IMR-90 (cell line): ENCODE results near the gene SYNM. TPM values are rescaled to one million over a fixed set of nuclear protein-coding genes. Genes with fewer than 3 reads are reported as not detected.

Source experiments
- ATAC-seq: fragments of 200-7000 bp; cut with Tn5 transposase; 2 replicates; pipeline ENCODE4 v1.9.1; 2020; ENCODE audit warnings: low read depth, mild to moderate bottlenecking, moderate library complexity
- BruUV-seq: library from RNA; stranded (reverse); fragments of 400-500 nt; replicated peaks from 2 replicates; lab custom pipeline; 2021; lab: Mats Ljungman, UMichigan
- CTCF ChIA-PET: fragments of 300-600 bp; formaldehyde crosslinking; extraction: SDS; loops from one replicate; lab custom pipeline; 2021; ENCODE audit warnings: antibody characterized with exemption; lab: Yijun Ruan, JAX
- POLR2A ChIA-PET: fragments of 300-600 bp; sonication (Branson Sonifier 250); formaldehyde crosslinking; loops from one replicate; lab custom pipeline; 2022; ENCODE audit warnings: antibody characterized with exemption; ENCODE audit not compliant: unreplicated experiment; lab: Charles Lee
- DNase-seq: peaks from one replicate; pipeline ENCODE4 v3.0.0; 2013
- H2AFZ ChIP-seq: replicated peaks from 2 replicates; pipeline ENCODE3; 2013; ENCODE audit warnings: low read length, mild to moderate bottlenecking; ENCODE audit not compliant: poor library complexity
- H2AK5ac ChIP-seq: 2 replicates; pipeline ENCODE4 v1.6.1; 2013; ENCODE audit warnings: low read depth, low read length, inconsistent platforms
- H2AK9ac ChIP-seq: replicated peaks from 2 replicates; pipeline ENCODE3; 2013; ENCODE audit warnings: mild to moderate bottlenecking, low read depth, low read length, moderate library complexity; ENCODE audit not compliant: poor library complexity
- H2BK120ac ChIP-seq: 2 replicates; pipeline ENCODE4 v1.6.1; 2013; ENCODE audit warnings: low read depth, low read length, inconsistent platforms
- H2BK15ac ChIP-seq: 3 replicates; pipeline ENCODE4 v1.6.1; 2013; ENCODE audit warnings: low read depth, low read length, inconsistent platforms
- H2BK20ac ChIP-seq: 2 replicates; pipeline ENCODE4 v1.6.1; 2013; ENCODE audit warnings: low read depth, mild to moderate bottlenecking, inconsistent platforms, low read length, moderate library complexity
- H2BK5ac ChIP-seq: 2 replicates; pipeline ENCODE4 v1.6.1; 2013; ENCODE audit warnings: mild to moderate bottlenecking, low read depth, low read length, inconsistent platforms; ENCODE audit not compliant: poor library complexity, severe bottlenecking
- H3K14ac ChIP-seq: replicated peaks from 2 replicates; pipeline ENCODE4 v1.6.1; 2013; ENCODE audit warnings: low read depth, low read length, inconsistent platforms
- H3K18ac ChIP-seq: 2 replicates; pipeline ENCODE4 v1.6.1; 2013; ENCODE audit warnings: low read depth, low read length, control low read depth
- H3K23ac ChIP-seq: 2 replicates; pipeline ENCODE4 v1.6.1; 2013; ENCODE audit warnings: low read depth, low read length, inconsistent platforms
- H3K27ac ChIP-seq: 2 replicates; pipeline ENCODE4 v1.5.1; 2013; ENCODE audit warnings: mild to moderate bottlenecking, control low read depth, low read length; ENCODE audit not compliant: insufficient read depth
- H3K27me3 ChIP-seq: 2 replicates; pipeline ENCODE4 v1.6.1; 2013; ENCODE audit warnings: low read length; ENCODE audit not compliant: control insufficient read depth, insufficient read depth
- H3K36me3 ChIP-seq: 2 replicates; pipeline ENCODE4 v1.6.1; 2013; ENCODE audit warnings: low read length, mixed read lengths; ENCODE audit not compliant: control insufficient read depth, insufficient read depth
- H3K4ac ChIP-seq: 2 replicates; pipeline ENCODE4 v1.6.1; 2013; ENCODE audit warnings: low read depth, low read length, inconsistent platforms
- H3K4me1 ChIP-seq: 2 replicates; pipeline ENCODE4 v1.6.1; 2013; ENCODE audit warnings: low read length, mixed read lengths; ENCODE audit not compliant: control insufficient read depth, insufficient read depth
- H3K4me2 ChIP-seq: 2 replicates; pipeline ENCODE4 v1.6.1; 2013; ENCODE audit warnings: low read depth, mild to moderate bottlenecking, control low read depth, low read length, moderate library complexity
- H3K4me3 ChIP-seq: 2 replicates; pipeline ENCODE4 v1.5.1; 2013; ENCODE audit warnings: low read depth, mild to moderate bottlenecking, control low read depth, low read length, moderate library complexity; ENCODE audit not compliant: insufficient read depth
- H3K56ac ChIP-seq: 2 replicates; pipeline ENCODE4 v1.6.1; 2013; ENCODE audit warnings: low read length, inconsistent platforms; ENCODE audit not compliant: insufficient read depth; ENCODE audit errors: extremely low read depth
- H3K79me1 ChIP-seq, 2 experiments: 2 replicates each; pipeline ENCODE4 v1.6.1; 2013; ENCODE audit warnings: low read length in 2 of 2, inconsistent platforms in 1 of 2, low read depth in 1 of 2
- H3K9ac ChIP-seq: 2 replicates; pipeline ENCODE4 v1.6.1; 2013; ENCODE audit warnings: low read depth, low read length, control low read depth
- H3K9me1 ChIP-seq: 2 replicates; pipeline ENCODE4 v1.6.1; 2013; ENCODE audit warnings: low read length, inconsistent platforms; ENCODE audit not compliant: insufficient read depth
- H3K9me3 ChIP-seq: 2 replicates; pipeline ENCODE4 v1.6.1; 2013; ENCODE audit warnings: low read length; ENCODE audit not compliant: control insufficient read depth, insufficient read depth
- H4K20me1 ChIP-seq: 2 replicates; pipeline ENCODE4 v1.6.1; 2013; ENCODE audit warnings: low read length, inconsistent platforms; ENCODE audit not compliant: insufficient read depth
- H4K5ac ChIP-seq: 2 replicates; pipeline ENCODE4 v1.6.1; 2013; ENCODE audit warnings: mild to moderate bottlenecking, low read depth, low read length, control low read depth
- H4K8ac ChIP-seq, 2 experiments: 2 replicates each; pipeline ENCODE4 v1.6.1; 2013; ENCODE audit warnings: low read depth in 2 of 2, low read length in 2 of 2, control low read depth in 1 of 2, inconsistent platforms in 1 of 2
- H4K91ac ChIP-seq: 2 replicates; pipeline ENCODE4 v1.6.1; 2013; ENCODE audit warnings: low read depth, low read length, inconsistent platforms; ENCODE audit not compliant: insufficient read depth
- BHLHE40 ChIP-seq: fragments of 150-350 bp; IDR thresholded peaks from 2 replicates; pipeline ENCODE4 v1.6.1; 2016; ENCODE audit warnings: mild to moderate bottlenecking, low read depth, low read length
- CEBPB ChIP-seq: IDR thresholded peaks from 2 replicates; pipeline ENCODE4 v1.6.1; 2012; ENCODE audit warnings: low read depth, low read length, improper control_type of control experiment
- CTCF ChIP-seq: conservative IDR thresholded peaks from 2 replicates; pipeline ENCODE4 v1.5.1; 2012; ENCODE audit warnings: mild to moderate bottlenecking, low read depth, low read length, improper control_type of control experiment
- ELK1 ChIP-seq: fragments of 150-350 bp; IDR thresholded peaks from 2 replicates; pipeline ENCODE4 v1.6.1; 2016; ENCODE audit warnings: low read depth, mild to moderate bottlenecking, low read length, moderate library complexity, borderline replicate concordance
- FOS ChIP-seq: fragments of 150-350 bp; IDR thresholded peaks from 2 replicates; pipeline ENCODE4 v1.6.1; 2016; ENCODE audit warnings: low read depth, low read length
- MAFK ChIP-seq: IDR thresholded peaks from 2 replicates; pipeline ENCODE4 v1.6.1; 2012; ENCODE audit warnings: low read depth, low read length, improper control_type of control experiment
- MAZ ChIP-seq: IDR thresholded peaks from 2 replicates; pipeline ENCODE4 v1.6.1; 2012; ENCODE audit warnings: low read depth, mild to moderate bottlenecking, low read length, improper control_type of control experiment, moderate library complexity, borderline replicate concordance
- MXI1 ChIP-seq: IDR thresholded peaks from 2 replicates; pipeline ENCODE4 v1.6.1; 2012; ENCODE audit warnings: low read depth, mild to moderate bottlenecking, low read length, moderate library complexity, borderline replicate concordance
- NFE2L2 ChIP-seq: fragments of 150-350 bp; IDR thresholded peaks from 2 replicates; pipeline ENCODE4 v1.6.1; 2016; ENCODE audit warnings: low read depth, mild to moderate bottlenecking, low read length
- POLR2A ChIP-seq: IDR thresholded peaks from 2 replicates; pipeline ENCODE4 v1.6.1; 2012; ENCODE audit warnings: mild to moderate bottlenecking, low read depth, low read length
- RAD21 ChIP-seq: IDR thresholded peaks from 2 replicates; pipeline ENCODE4 v1.6.1; 2012; ENCODE audit warnings: low read length, improper control_type of control experiment
- RCOR1 ChIP-seq: IDR thresholded peaks from 2 replicates; pipeline ENCODE4 v1.6.1; 2012; ENCODE audit warnings: mild to moderate bottlenecking, low read length, improper control_type of control experiment; ENCODE audit not compliant: insufficient replicate concordance
- RFX5 ChIP-seq: IDR thresholded peaks from 2 replicates; pipeline ENCODE4 v1.8.0; 2012; ENCODE audit warnings: low read depth, mild to moderate bottlenecking, low read length, moderate library complexity
- SMC3 ChIP-seq: fragments of 150-350 bp; IDR thresholded peaks from 2 replicates; pipeline ENCODE4 v1.6.1; 2016; ENCODE audit warnings: low read depth, mild to moderate bottlenecking, antibody characterized with exemption, low read length, moderate library complexity
- USF2 ChIP-seq: fragments of 150-350 bp; IDR thresholded peaks from 2 replicates; pipeline ENCODE4 v1.6.1; 2017; ENCODE audit warnings: mild to moderate bottlenecking, antibody characterized with exemption, low read length, low read depth
- WGBS, 2 experiments: methylation state at CpG; one replicate each; pipeline versions ENCODE4 v1.1.5 to v1.1.7; 2013; ENCODE audit warnings: missing lambda C conversion rate in 2 of 2; ENCODE audit not compliant: insufficient read length in 1 of 2; ENCODE audit errors: extremely low coverage in 2 of 2; 5-methylcytosine and 5-hydroxymethylcytosine counted together
- dilution Hi-C: fragments of 300-500 bp; cut with HindIII; formaldehyde crosslinking; loops from one replicate; pipeline ENCODE4 v1.14.3; 2018; ENCODE audit warnings: low sequenced_read_pairs; ENCODE audit not compliant: unreplicated experiment
- in situ Hi-C: fragments of 300-500 bp; cut with MboI; formaldehyde crosslinking; loops from 3 replicates; pipeline ENCODE4 v1.14.3; 2019; ENCODE audit warnings: low sequenced_read_pairs, inconsistent platforms, mixed read lengths
- intact Hi-C: fragments of 100-400 bp; cut with micrococcal nuclease; formaldehyde crosslinking; loops from 2 replicates; pipeline ENCODE4 v1.10.0; 2022
- polyA plus RNA-seq, 3 experiments: library from polyadenylated mRNA; depleted of rRNA; stranded (reverse); fragments of >200 nt; gene quantifications; 2 replicates each; pipeline ENCODE4 v1.2.3, GENCODE V29; 2012; ENCODE audit warnings: low replicate concordance in 1 of 3
- total RNA-seq: library from RNA; depleted of rRNA; stranded (reverse); fragments of >200 nt; gene quantifications from 2 replicates; pipeline ENCODE4 v1.2.3, GENCODE V29; 2012

SYNM gene
- total and polyA plus RNA-seq, 2 of the 4 experiments (the other 2 are of a cell fraction): 2.1 to 3.4 TPM

- Histone ChIP-seq H3K27me3 (no peaks in the 10 kb centered on the region), H3K4ac (peak overlapping the region; percentile 34), H3K14ac (peak overlapping the region; percentile 54), H4K5ac (no peak overlapping the region), H4K8ac (peak overlapping the region in 1 of 2 experiments; percentile 9; a peak in 2 of 4 replicates), H2BK5ac (peak overlapping the region; percentile 86), H3K4me1 (peaks cover 24% of the 10 kb centered on the region), H3K18ac (no peak overlapping the region), H3K4me3 (no peak overlapping the region), H3K9me3 (no peaks in the 10 kb centered on the region), H3K9ac (no peak overlapping the region), H3K4me2 (no peak overlapping the region), H4K91ac (no peak overlapping the region), H2AK9ac (no peak overlapping the region), H2AFZ (no peak overlapping the region), H3K23ac (0 out of 2 replicates have a peak overlapping the region, but pooled peaks have one; percentile 19), H2BK120ac (peak overlapping the region; percentile 68), H3K9me1 (peaks cover 33% of the 10 kb centered on the region), H2AK5ac (peak overlapping the region; percentile 17; the same call in 1 of the 2 replicates), H3K27ac (peak overlapping the region; percentile 8; the same call in 1 of the 2 replicates), H3K36me3 (peaks cover 21% of the 10 kb centered on the region), H2BK15ac (0 out of 3 replicates have a peak overlapping the region, but pooled peaks have one; percentile 19), H2BK20ac (0 out of 2 replicates have a peak overlapping the region, but pooled peaks have one; percentile 8), H3K56ac (no peak overlapping the region), H4K20me1 (peaks cover 8% of the 10 kb centered on the region; the same call in 1 of the 2 replicates), H3K79me1 (peaks cover 3 to 19% of the 10 kb centered on the region in 2 experiments; a peak in 3 of 4 replicates)
- WGBS, 2 experiments: 95% methylated on average over 3 of the region's 7 CpGs; no CpG with 5 or more reads in 1 of the 2 experiments
- ATAC-seq (no peak), DNase-seq (no peak)
- in situ Hi-C loops (no loop called here), dilution Hi-C loops (no loop called here), intact Hi-C loops (no loop called here)
- ChIA-PET CTCF (interaction anchor here (1.0 to 1.7 kb wide), 2 partner anchors 10 to 70 kb away, joined by 3 to 8 read pairs; no protein-coding TSS in a partner anchor), POLR2A (no interaction called here)
- BruUV-seq: no TSS peak
- TF ChIP-seq USF2 (no peak), RAD21 (no peak), BHLHE40 (no peak), CEBPB (no peak), ELK1 (no peak), CTCF (no peak), RCOR1 (no peak), MXI1 (no peak), POLR2A (no peak), NFE2L2 (no peak), MAFK (no peak), SMC3 (no peak), MAZ (no peak), FOS (no peak), RFX5 (no peak)
These were observed 65.7 kb downstream of the SYNM start for GRCh38 chr15:99170476-99171065.
